ENCODE data around the gene CEP43. TPM values are rescaled to one million over a fixed set of nuclear protein-coding genes. Genes with fewer than 3 reads are reported as not detected.

CEP43 gene
- total RNA-seq, 1 experiment from 2014 or later: 25.1 TPM

GRCh38 chr6:166980738-166981137 lies 18.5 kb upstream of the CEP43 start (continued):
- TF ChIP-seq ZNF281 (CRISPR knock-in tag; IDR thresholded peaks at IDR 0.05): no peak

DNA sequence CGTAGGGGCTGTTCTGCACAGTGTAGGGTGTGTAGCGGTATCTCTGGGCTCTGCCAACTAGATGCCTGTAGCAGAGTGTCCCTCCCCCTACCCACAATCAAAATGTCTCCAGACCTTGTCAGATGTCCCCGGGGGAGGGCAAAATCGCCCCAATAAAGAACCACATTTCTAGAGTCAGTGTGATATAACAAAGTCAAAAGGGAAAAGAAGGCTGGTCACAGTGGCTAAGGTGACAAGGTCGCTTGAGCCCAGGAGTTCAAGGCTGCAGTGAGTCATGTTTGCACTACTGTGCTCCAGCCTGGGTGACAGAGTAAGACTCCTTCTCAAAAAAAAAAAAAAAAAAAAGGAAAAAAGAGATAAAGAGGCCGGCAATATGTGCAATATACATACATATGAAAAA lies 11.7 kb upstream of the CEP43 start:
- H3K4me3 Mint-ChIP-seq: no peak overlapping the region
- CTCF ChIA-PET: interaction anchor here (3.1 kb wide), 1 partner anchor 213 kb away, joined by 44 read pairs; no protein-coding TSS in a partner anchor
- ATAC-seq (no peak), DNase-seq (ENCODE audit: low spot score) (no peak)
- H3K36me3 Mint-ChIP-seq: peaks cover 36% of the 10 kb centered on the region
- H3K9me3 Mint-ChIP-seq: peaks cover 11% of the 10 kb centered on the region
- no peaks in the 10 kb centered on the region for H3K27me3 Mint-ChIP-seq (ENCODE audit: low read depth)
- no peak overlapping the region for H3K27ac Mint-ChIP-seq
- POLR2A ChIA-PET: no interaction called here
- TF ChIP-seq FOXP1 (CRISPR knock-in tag; IDR thresholded peaks at IDR 0.05; ENCODE audit: borderline replicate concordance) (no peak), ZNF671 (CRISPR knock-in tag; IDR thresholded peaks at IDR 0.05) (no peak), NR2C2 (CRISPR knock-in tag; IDR thresholded peaks at IDR 0.05) (no peak), MLX (CRISPR knock-in tag; IDR thresholded peaks at IDR 0.05) (no peak)
- peaks cover 32% of the 10 kb centered on the region for H3K4me1 Mint-ChIP-seq

DNA sequence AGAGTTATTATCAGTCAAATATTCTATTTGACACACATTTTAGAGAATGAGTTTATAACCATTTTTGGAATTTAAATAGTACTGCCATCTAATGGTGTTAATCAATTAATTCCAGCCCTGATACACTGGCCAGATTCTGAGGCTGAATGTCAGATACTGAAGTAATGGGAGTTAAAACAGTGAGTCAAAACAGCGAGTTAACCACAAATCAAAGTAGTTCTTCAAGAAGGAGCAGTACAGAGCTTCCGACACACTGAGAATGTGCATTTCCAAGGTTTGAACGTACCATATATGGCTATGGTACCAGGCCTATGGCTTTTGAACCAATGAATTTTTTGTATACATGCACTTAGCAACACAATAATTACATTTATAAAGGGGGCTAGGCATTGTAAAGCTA lies 11.3 kb upstream of the CEP43 start:
- H3K27ac Mint-ChIP-seq: no peak overlapping the region
- DNase-seq (ENCODE audit: low spot score): no peak

More for the DNA sequence above, 11.3 kb upstream of the CEP43 start:
- ATAC-seq: no peak
- Mint-ChIP-seq H3K4me3 (no peak overlapping the region), H3K27me3 (ENCODE audit: low read depth) (no peaks in the 10 kb centered on the region), H3K4me1 (peaks cover 32% of the 10 kb centered on the region), H3K36me3 (peaks cover 37% of the 10 kb centered on the region), H3K9me3 (peaks cover 7% of the 10 kb centered on the region)
- TF ChIP-seq ETV6 (CRISPR knock-in tag; IDR thresholded peaks at IDR 0.05) (no peak), EMX1 (CRISPR knock-in tag; IDR thresholded peaks at IDR 0.05) (no peak), ERG (CRISPR knock-in tag; IDR thresholded peaks at IDR 0.05) (no peak)
- TF ChIP-seq, protein P1, sequence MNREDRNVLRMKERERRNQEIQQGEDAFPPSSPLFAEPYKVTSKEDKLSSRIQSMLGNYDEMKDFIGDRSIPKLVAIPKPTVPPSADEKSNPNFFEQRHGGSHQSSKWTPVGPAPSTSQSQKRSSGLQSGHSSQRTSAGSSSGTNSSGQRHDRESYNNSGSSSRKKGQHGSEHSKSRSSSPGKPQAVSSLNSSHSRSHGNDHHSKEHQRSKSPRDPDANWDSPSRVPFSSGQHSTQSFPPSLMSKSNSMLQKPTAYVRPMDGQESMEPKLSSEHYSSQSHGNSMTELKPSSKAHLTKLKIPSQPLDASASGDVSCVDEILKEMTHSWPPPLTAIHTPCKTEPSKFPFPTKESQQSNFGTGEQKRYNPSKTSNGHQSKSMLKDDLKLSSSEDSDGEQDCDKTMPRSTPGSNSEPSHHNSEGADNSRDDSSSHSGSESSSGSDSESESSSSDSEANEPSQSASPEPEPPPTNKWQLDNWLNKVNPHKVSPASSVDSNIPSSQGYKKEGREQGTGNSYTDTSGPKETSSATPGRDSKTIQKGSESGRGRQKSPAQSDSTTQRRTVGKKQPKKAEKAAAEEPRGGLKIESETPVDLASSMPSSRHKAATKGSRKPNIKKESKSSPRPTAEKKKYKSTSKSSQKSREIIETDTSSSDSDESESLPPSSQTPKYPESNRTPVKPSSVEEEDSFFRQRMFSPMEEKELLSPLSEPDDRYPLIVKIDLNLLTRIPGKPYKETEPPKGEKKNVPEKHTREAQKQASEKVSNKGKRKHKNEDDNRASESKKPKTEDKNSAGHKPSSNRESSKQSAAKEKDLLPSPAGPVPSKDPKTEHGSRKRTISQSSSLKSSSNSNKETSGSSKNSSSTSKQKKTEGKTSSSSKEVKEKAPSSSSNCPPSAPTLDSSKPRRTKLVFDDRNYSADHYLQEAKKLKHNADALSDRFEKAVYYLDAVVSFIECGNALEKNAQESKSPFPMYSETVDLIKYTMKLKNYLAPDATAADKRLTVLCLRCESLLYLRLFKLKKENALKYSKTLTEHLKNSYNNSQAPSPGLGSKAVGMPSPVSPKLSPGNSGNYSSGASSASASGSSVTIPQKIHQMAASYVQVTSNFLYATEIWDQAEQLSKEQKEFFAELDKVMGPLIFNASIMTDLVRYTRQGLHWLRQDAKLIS (CRISPR knock-in tag; IDR thresholded peaks at IDR 0.05; ENCODE audit: borderline replicate concordance): no peak
- CTCF ChIA-PET: interaction anchor here (1.1 to 3.1 kb wide), 10 partner anchors 11 to 280 kb away, joined by 4 to 44 read pairs (median 8); partner anchors contain the start of genes CEP43 and RNASET2
- POLR2A ChIA-PET: interaction anchor here (1.3 kb wide), 1 partner anchor 12 kb away, joined by 3 read pairs; the partner anchor contains the start of gene CEP43
